A549 (cell line): ENCODE data around the gene MTX3. TPM values are rescaled to one million over a fixed set of nuclear protein-coding genes. Genes with fewer than 3 reads are reported as not detected.
A peak's percentile ranks its signal among the peaks of the same experiment; 100 is the strongest.

Experiments used
- ATAC-seq, 2 experiments: fragments of 200-7000 bp in 1 of 2; fragments of >200 bp in 1 of 2; cut with Nextera tagmentation in 1 of 2; cut with Tn5 transposase in 1 of 2; 3 replicates each; pipeline versions ENCODE4 v1.8.0 to v1.9.1; 2018 to 2020; ENCODE audit warnings: mild to moderate bottlenecking in 1 of 2, moderate library complexity in 1 of 2
- CTCF ChIA-PET: fragments of 300-600 bp; sonication (Branson Sonifier 250); formaldehyde crosslinking; extraction: SDS; loops from one replicate; lab custom pipeline; 2021; ENCODE audit warnings: antibody characterized with exemption, inconsistent platforms; lab: Yijun Ruan, JAX
- POLR2A ChIA-PET: fragments of 350-600 bp; formaldehyde crosslinking; extraction: SDS; loops from one replicate; lab custom pipeline; 2021; ENCODE audit warnings: antibody characterized with exemption, inconsistent platforms; lab: Yijun Ruan, JAX
- DNase-seq, 2 experiments: peaks; one replicate each; pipeline versions ENCODE4 v3.0.0 to v3.0.0-alpha.2; 2011 to 2016; ENCODE audit warnings: low read depth in 1 of 2, low spot score in 1 of 2
- FAIRE-seq: peaks from 2 replicates; lab custom pipeline; 2011; peaks lifted over from hg19 to GRCh38; lab: Jason Lieb, UNC
- H3K27ac ChIP-seq, 2 experiments: fragments of >200 bp; sonication (Bioruptor Twin); formaldehyde crosslinking; 3 replicates each; pipeline ENCODE4 v1.5.1; 2016 to 2017
- H3K4me1 ChIP-seq: fragments of >200 bp; sonication (Bioruptor Twin); formaldehyde crosslinking; 3 replicates; pipeline ENCODE4 v1.6.1; 2016
- H3K4me2 ChIP-seq: fragments of >200 bp; sonication (Bioruptor Twin); formaldehyde crosslinking; 3 replicates; pipeline ENCODE4 v1.6.1; 2016
- H3K4me3 ChIP-seq: fragments of >200 bp; sonication (Bioruptor Twin); formaldehyde crosslinking; 3 replicates; pipeline ENCODE4 v1.5.1; 2016
- H3K9me3 ChIP-seq: fragments of >200 bp; sonication (Bioruptor Twin); formaldehyde crosslinking; 3 replicates; pipeline ENCODE4 v1.6.1; 2016
- CBX8 ChIP-seq: fragments of 200-600 bp; sonication (generic); IDR thresholded peaks from 2 replicates; pipeline ENCODE4 v1.6.1; 2016
- CEBPB ChIP-seq, 2 experiments: fragments of >200 bp in 1 of 2; sonication (Bioruptor Twin) in 1 of 2; formaldehyde crosslinking in 1 of 2; IDR thresholded peaks; 2 replicates each; pipeline ENCODE4 v1.6.1; 2012 to 2016
- CHD2 ChIP-seq: fragments of 150-350 bp; IDR thresholded peaks from 2 replicates; pipeline ENCODE4 v1.6.1; 2014; ENCODE audit warnings: low read length; ENCODE audit not compliant: partially characterized antibody
- CHD4 ChIP-seq: fragments of 200-600 bp; sonication (generic); IDR thresholded peaks from 2 replicates; pipeline ENCODE4 v1.6.1; 2016; ENCODE audit warnings: antibody characterized with exemption, mild to moderate bottlenecking, borderline replicate concordance
- CTCF ChIP-seq: fragments of >200 bp; sonication (Bioruptor Twin); formaldehyde crosslinking; IDR thresholded peaks from 3 replicates; pipeline ENCODE4 v1.5.1; 2016
- E2F6 ChIP-seq: IDR thresholded peaks from 2 replicates; pipeline ENCODE4 v1.6.1; 2012; ENCODE audit warnings: low read depth, borderline replicate concordance
- ELK1 ChIP-seq: fragments of 150-350 bp; IDR thresholded peaks from 2 replicates; pipeline ENCODE4 v1.6.1; 2014; ENCODE audit warnings: low read depth, mild to moderate bottlenecking, low read length
- FOSB ChIP-seq: fragments of 250-450 bp; sonication (Bioruptor Pico); IDR thresholded peaks from 2 replicates; pipeline ENCODE4 v1.5.0; 2020; ENCODE audit warnings: mild to moderate bottlenecking, moderate library complexity
- GATA3 ChIP-seq: IDR thresholded peaks from 2 replicates; pipeline ENCODE4 v1.6.1; 2012; ENCODE audit warnings: borderline replicate concordance
- HOXB13 ChIP-seq: fragments of 250-450 bp; sonication (Bioruptor Pico); IDR thresholded peaks from 2 replicates; pipeline ENCODE4 v1.5.0; 2020; ENCODE audit warnings: low read depth, mild to moderate bottlenecking, moderate library complexity
- KDM5A ChIP-seq: fragments of 200-600 bp; sonication (generic); IDR thresholded peaks from 2 replicates; pipeline ENCODE4 v1.6.1; 2016; ENCODE audit warnings: antibody characterized with exemption, mild to moderate bottlenecking
- MAZ ChIP-seq: fragments of 150-350 bp; IDR thresholded peaks from 2 replicates; pipeline ENCODE4 v1.6.1; 2014; ENCODE audit warnings: antibody characterized with exemption, low read depth, low read length, borderline replicate concordance
- MYC ChIP-seq: IDR thresholded peaks from 2 replicates; pipeline ENCODE4 v1.6.1; 2012; ENCODE audit warnings: mild to moderate bottlenecking, inconsistent platforms, low read length, improper control_type of control experiment, borderline replicate concordance
- NFE2L2 ChIP-seq: fragments of 150-350 bp; conservative IDR thresholded peaks from 2 replicates; pipeline ENCODE4 v1.6.1; 2014; ENCODE audit warnings: low read length
- POLR2AphosphoS2 ChIP-seq: conservative IDR thresholded peaks from 2 replicates; pipeline ENCODE4 v1.6.1; 2012; ENCODE audit warnings: low read length, improper control_type of control experiment, inconsistent platforms
- RFX5 ChIP-seq: fragments of 450-650 bp; IDR thresholded peaks from 2 replicates; pipeline ENCODE4 v1.7.1; 2014; ENCODE audit warnings: antibody characterized with exemption, mild to moderate bottlenecking, moderate library complexity
- RNF2 ChIP-seq: fragments of 200-600 bp; sonication (generic); IDR thresholded peaks from 2 replicates; pipeline ENCODE4 v1.6.1; 2016; ENCODE audit warnings: low read depth, mild to moderate bottlenecking, antibody characterized with exemption, moderate library complexity, borderline replicate concordance
- TFCP2L1 ChIP-seq: fragments of 250-450 bp; sonication (Bioruptor Pico); IDR thresholded peaks from 2 replicates; pipeline ENCODE4 v1.5.0; 2021; ENCODE audit warnings: mild to moderate bottlenecking
- USF2 ChIP-seq: fragments of 450-650 bp; IDR thresholded peaks from 2 replicates; pipeline ENCODE4 v1.6.1; 2014; ENCODE audit warnings: antibody characterized with exemption
- ZNF302 ChIP-seq: fragments of 250-450 bp; sonication (Bioruptor Pico); IDR thresholded peaks from 2 replicates; pipeline ENCODE4 v1.9.0; 2021; ENCODE audit warnings: inconsistent platforms, mild to moderate bottlenecking, moderate library complexity
- WGBS: methylation state at CpG from one replicate; pipeline ENCODE4 v1.1.6; 2017; ENCODE audit errors: missing lambda C conversion rate; 5-methylcytosine and 5-hydroxymethylcytosine counted together
- polyA plus RNA-seq, 4 experiments: library from polyadenylated mRNA; depleted of rRNA in 3 of 4; stranded (reverse); fragments of >200 nt; fragmentation: RNase III in 1 of 4; extraction: RNeasy Plus Mini Kit Qiagen cat#74134 plus additional on column Dnase treatment in 1 of 4; gene quantifications; 2 replicates in 3 of 4; 3 replicates in 1 of 4; pipeline ENCODE4 v1.2.3, GENCODE V29; 2011 to 2017

Gene MTX3
- polyA plus RNA-seq, 2 of the 4 experiments (the other 2 are of a cell fraction) = 7.4 to 19.1 TPM

GRCh38 chr5:79971156-79971555, 19.9 kb downstream of the MTX3 start:
- Histone ChIP-seq H3K27ac (no peak overlapping the region), H3K9me3 (no peaks in the 10 kb centered on the region), H3K4me2 (no peak overlapping the region), H3K4me3 (no peak overlapping the region), H3K4me1 (0 out of 3 replicates have a peak, but pooled peaks cover 6% of the 10 kb centered on the region)
- no peak for DNase-seq
- no peak for FAIRE-seq
- POLR2A ChIA-PET = no interaction called here
- TF ChIP-seq MAZ (no peak), KDM5A (no peak), NFE2L2 (no peak), POLR2AphosphoS2 (no peak), GATA3 (no peak), E2F6 (no peak), RNF2 (no peak), CHD2 (no peak), HOXB13 (no peak), MYC (no peak)
- ATAC-seq = no peak
- WGBS = 40% methylated on average over 4 of the region's 4 CpGs
- CTCF ChIA-PET = interaction anchor here (1.5 kb wide), 1 partner anchor 11 kb away, joined by 3 read pairs; no protein-coding TSS in a partner anchor

- Histone ChIP-seq H3K4me2 (no peak overlapping the region), H3K9me3 (no peaks in the 10 kb centered on the region), H3K27ac (no peak overlapping the region), H3K4me1 (no peaks in the 10 kb centered on the region), H3K4me3 (no peak overlapping the region)
- ChIA-PET POLR2A (no interaction called here), CTCF (interaction anchor here (0.6 kb wide), 1 partner anchor 97 kb away, joined by 4 read pairs; no protein-coding TSS in a partner anchor)
- FAIRE-seq (no peak), DNase-seq (no peak), ATAC-seq (no peak)
- TF ChIP-seq ELK1 (no peak), CHD4 (no peak), FOSB (CRISPR knock-in tag) (no peak), USF2 (no peak), CTCF (no peak), CEBPB (IDR thresholded peaks at IDR 0.05) (no peak), RFX5 (no peak), ZNF302 (CRISPR knock-in tag) (no peak), NFE2L2 (no peak)
- 64% methylated on average over 5 of the region's 5 CpGs for WGBS
Measured at GRCh38 chr5:79966448-79966847, 24.6 kb downstream of the MTX3 start.

GRCh38 chr5:79964136-79964535, 26.9 kb downstream of the MTX3 start:
- DNase-seq (no peak), FAIRE-seq (no peak), ATAC-seq (no peak)
- no peak overlapping the region for H3K4me3 ChIP-seq
- no peaks in the 10 kb centered on the region for H3K4me1 ChIP-seq
- H3K4me2 ChIP-seq = no peak overlapping the region
- CTCF ChIA-PET = interaction anchor here (0.7 to 1.6 kb wide), 3 partner anchors 12 to 343 kb away, joined by 4 read pairs; no protein-coding TSS in a partner anchor
- no peaks in the 10 kb centered on the region for H3K9me3 ChIP-seq
- WGBS = 33% methylated on average over 7 of the region's 7 CpGs
- TF ChIP-seq CBX8 = 0 out of 2 replicates have a peak, but pooled peaks have one; percentile 39
- no peak for TF ChIP-seq TFCP2L1 (CRISPR knock-in tag)
- POLR2A ChIA-PET = no interaction called here
- no peak overlapping the region for H3K27ac ChIP-seq
